Measurements from ENCODE around the gene RPL13.
"Not testable (repeated sequence)": the region's sequence is repeated elsewhere in the genome, so short reads cannot be mapped to it uniquely, and the experiment has no call there.

The RPL13 gene

DNA sequence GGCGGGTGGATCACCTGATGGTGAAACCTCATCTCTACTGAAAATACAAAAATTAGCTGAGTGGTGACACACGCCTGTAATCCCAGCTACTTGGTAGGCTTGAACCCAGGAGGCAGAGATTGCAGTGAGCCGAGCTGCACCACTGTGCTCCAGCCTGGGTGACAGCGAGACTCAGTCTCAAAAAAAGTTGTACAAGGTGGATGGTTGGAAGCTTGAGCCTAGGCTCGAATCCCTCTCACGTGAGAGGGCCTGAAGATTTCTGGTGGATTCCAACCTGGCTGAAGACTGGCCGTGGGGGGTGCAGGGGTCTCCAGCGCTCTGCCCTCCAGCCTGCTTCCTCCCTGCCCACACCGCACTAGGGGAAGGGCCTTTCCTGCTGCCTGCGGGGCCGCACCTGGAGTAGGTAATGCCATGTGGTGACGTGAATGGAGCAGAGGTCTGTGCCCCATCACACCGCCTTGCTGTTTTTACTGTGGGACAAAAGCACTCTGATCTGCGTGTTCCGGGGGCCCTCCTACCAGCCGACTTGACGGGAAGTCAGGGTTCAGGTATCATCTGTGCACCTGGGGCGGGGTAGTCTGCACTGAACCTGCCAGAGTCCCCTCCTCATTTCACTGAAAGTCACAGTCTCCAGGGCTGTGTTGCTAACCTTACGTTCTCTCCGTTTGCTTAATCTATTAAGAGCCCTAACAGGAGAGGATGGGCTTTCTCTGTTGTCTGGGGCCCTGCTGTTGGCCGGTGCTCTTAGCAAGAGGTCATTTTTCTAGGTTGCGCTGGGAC lies 4.2 kb downstream of the RPL13 start:
- DNase-seq = no peak

DNA sequence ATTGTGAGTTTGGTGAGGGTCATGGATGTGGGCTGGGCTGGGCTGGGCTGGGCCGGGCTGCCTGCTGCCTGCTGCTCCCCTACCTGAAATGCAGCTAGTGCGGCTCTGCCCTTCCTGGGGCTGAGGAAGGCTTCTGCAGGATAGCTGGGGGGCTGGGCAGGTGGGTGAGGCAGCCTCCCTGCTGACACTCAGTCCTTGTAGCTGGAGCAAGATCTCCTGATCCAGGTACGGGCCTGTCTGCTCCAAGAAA lies 4.7 kb downstream of the RPL13 start:
- no peak for DNase-seq

DNA sequence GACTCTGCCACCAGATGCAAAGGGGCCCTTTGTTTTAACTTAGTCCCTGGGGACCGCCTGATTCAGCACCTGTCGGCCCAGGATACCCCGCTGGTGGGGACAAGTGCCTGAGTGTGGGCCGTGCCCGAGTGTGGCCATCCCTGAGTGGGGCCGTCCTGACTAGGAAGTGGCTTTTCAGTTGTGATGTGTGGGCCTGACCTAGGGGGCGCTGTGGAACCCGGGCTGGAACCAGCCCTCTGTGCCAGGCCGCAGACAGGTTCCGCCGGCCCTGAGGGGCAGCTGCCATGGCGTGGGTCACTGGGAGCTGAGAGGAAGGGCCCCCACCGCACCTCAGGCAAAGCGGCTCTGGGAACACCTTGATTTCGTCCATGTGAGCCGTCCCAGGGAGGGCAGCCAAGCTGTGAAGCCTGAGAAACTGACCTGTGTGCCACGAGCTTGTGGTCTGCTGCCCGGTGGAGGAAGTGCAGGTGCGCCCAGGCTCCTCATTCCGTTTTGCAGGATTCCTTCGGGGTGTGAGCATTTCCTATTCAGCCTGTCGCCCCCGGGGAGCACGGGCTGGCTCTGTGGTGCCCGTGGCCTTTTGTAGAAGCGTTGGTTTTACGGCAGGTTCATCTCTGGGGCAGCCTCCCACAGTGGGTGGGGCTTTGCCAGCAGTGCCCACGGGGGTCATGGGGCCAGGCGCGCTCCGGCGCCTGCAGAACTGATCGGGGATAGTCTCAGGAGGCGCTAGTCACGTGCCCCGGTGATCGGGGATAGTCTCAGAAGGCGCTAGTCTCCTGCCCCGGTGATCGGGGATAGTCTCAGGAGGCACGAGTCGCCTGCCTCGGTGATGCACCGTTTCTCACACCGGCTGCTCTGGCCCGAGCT lies 5.3 kb downstream of the RPL13 start:
- peak; percentile 43 for DNase-seq

DNA sequence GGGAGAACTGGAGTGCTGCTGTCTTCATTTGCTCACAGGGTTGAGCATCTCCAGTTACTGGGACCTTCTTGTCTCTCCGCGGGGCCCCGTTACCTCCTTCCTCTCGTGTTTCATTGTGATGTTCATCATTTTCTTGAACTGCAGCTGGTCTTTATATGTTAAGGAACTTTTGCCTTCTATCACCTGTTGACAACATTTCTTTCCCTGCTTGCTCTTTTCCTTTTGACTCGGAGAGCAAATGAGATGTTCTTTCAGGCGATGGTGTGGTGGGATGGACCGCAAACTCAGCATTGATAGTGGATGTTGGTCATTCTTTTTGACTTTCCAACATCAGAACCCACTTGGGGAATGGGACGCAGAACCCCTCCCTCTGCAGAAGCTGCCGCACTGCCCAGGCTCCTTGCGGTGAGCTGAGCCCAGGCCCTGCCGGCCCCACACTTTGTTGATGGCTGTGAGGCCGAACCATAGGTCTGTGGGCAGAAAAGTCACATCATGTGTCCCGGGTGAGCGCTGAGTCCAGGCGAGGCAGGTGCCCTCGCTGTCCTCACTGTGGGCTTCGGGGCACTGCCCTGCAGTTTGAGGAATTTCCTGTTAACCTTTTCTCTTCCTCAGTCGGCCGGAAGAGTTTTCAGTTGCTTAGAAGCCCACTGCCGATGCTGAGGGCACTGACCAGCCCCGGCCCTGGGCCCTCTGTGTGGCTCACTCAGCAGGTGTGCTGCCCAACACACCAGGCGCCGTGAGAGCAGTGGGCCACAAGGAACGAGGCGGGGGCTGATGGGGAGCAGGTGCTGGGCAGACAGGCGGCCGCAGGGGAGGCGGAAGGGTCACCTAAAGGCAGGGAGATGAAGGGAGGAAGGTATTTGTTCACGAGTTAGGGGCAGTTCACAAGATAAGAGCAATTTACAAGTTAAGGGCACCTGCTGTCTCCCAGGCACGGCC lies 7.4 kb downstream of the RPL13 start:
- no peak for DNase-seq

DNA sequence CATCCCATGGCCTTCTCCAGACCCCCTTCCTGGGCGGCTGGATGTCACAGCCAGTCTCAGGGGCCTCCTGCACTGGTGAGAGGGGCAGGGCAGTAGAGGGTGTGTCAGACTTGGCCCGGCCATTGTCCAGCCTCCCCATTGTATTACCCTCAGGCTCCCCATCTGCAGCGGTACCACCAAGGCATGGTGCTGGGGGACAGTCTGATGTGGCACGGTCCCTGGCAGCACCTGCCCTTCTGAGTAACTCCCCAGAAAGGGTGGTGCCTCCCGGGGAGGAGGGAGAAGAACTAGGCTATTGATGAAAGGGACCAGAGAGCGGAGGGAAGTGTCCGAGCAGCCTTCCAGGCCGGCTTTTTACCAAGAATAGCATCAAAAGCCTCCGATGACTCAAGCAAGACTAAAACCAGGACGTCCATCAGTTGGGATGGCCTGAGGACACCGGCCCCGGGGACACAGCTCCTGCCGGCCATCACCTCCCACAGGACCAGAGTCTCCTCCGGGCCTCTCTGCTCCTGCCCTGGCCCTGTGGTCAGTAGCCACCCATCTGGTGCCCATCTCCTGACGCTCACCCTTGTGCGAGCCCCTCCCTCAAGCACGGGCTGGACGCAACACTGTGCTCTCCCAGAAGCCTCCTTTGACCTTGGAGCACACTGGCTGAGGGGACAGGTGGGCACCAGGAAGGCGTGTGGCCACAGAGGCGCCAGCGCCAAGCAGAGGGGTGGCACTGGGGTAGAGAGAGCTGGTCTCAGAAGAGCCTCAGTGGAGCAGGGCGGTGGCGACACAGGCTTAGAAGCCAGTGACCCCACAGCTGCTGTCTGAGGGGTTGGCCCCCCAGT lies 9.2 kb downstream of the RPL13 start:
- DNase-seq = no peak

DNA sequence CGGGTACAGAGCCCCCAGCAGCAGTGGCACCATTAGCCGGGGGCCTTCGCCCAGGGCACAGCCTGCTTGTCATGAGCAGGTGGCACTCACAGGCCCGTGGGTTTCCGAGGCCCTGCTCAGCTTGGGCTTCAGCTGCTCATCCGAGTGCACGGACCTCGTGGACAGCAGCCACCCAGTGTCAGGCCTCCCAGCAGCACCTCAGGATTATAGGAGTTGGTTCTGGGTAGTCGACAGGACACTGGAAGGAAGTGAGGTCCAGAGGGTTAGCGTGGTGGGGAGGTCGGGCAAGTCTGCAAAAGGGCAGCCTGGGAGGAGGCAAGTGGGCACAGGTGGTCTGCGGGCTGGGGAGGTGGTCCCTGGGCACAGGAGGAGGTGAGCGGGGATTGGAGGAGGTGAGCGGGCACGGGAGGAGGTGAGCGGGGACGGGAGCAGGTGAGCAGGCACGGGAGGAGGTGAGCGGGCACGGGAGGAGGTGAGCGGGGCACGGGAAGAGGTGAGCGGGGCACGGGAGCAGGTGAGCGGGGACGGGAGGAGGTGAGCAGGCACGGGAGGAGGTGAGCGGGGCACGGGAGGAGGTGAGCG lies 10.0 kb downstream of the RPL13 start:
- no peak for DNase-seq

DNA sequence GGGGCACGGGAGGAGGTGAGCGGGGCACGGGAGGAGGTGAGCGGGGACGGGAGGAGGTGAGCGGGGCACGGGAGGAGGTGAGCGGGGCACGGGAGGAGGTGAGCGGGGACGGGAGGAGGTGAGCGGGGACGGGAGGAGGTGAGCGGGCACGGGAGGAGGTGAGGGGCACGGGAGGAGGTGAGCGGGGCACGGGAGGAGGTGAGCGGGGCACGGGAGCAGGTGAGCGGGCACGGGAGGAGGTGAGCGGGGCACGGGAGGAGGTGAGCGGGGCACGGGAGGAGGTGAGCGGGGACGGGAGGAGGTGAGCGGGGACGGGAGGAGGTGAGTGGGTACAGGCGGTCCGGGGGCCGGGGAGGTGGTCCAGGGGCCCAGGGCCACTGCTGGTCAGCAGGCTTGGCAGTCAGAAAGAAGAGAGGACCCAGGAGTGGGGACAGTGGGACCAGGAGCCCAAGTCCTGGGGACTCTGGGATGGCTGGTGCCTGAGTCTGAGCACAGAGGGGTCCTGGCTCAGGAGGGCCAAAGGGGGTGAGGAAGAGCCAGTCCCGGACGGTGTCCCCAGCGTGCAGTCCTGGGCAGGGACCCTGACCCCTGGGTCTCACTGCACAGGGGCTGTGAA lies 10.6 kb downstream of the RPL13 start:
- DNase-seq = not testable (repeated sequence)

DNA sequence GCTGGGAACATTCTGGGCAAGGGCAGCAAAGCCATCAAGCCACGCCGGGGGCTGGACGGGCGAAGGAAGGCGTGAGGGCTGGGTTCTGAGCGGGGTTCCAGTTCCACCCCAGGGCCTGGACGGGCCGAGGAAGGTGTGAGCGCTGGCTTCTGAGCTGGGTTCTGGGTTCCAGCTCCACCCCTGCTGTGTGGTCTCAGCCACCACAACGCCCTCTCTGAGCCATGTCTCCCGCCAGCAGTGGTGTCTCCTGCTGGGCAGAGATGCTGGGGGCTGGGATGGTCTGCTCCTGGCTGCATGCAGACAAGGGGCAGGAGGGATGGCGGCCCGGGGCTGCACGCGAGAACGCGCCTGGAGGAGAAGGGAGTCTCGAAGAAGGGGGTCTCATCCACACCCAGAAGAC lies 11.2 kb downstream of the RPL13 start:
- DNase-seq = no peak

DNA sequence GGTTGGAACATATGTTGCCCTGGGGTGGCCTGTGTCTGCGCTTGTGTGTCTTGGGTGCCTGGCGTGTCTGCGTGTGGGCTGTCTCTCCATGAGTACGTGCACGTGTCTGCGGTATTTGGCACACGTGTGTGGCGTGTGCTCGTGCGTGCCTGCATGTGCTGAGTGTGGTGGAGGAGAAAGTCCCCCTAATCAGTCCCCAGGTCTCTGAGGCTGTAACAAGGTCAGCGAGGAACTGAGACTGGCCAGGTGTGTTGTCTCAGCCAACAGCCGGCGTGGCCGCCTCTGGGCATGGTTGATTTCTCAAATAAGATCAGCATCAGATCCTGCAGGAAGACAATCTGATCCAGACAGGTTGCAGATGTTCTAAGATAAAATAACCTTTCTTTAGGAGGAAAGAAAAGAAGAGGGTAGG lies 11.6 kb downstream of the RPL13 start:
- no peak for DNase-seq

DNA sequence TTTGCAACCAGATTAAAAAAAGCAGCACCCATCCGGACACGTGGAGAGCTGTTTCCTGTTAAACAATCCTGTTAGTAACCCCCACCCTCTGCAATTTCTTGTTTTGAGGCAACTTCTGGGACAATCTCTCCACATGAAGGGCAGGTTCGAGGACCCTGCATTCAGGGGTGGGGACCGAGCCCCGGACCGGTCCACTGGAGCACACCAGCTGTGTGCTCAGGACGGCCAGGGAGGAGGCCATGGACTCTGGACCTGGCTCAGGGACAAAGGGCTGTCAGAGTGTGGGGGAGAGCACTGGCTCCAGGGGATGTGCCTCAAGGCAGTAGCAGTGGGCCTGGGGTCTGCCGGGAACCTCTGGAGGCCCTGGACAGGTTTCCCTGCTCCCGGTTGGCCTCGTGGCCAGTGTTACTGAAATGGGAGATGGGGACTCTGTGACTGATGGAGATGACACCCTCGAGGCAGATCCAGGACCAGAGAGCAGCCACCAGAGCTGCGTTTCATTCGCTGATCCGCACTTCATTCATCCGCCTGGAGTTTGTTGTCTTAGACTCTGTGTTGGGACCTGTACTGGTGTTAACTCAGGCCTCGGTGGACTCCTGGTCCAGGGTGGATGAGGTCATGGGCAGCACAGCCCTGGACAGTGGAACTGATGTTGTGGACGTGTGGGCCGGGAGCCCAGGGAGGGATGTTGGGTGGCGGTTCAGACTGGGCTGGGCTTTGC lies 12.2 kb downstream of the RPL13 start:
- no peak for DNase-seq

DNA sequence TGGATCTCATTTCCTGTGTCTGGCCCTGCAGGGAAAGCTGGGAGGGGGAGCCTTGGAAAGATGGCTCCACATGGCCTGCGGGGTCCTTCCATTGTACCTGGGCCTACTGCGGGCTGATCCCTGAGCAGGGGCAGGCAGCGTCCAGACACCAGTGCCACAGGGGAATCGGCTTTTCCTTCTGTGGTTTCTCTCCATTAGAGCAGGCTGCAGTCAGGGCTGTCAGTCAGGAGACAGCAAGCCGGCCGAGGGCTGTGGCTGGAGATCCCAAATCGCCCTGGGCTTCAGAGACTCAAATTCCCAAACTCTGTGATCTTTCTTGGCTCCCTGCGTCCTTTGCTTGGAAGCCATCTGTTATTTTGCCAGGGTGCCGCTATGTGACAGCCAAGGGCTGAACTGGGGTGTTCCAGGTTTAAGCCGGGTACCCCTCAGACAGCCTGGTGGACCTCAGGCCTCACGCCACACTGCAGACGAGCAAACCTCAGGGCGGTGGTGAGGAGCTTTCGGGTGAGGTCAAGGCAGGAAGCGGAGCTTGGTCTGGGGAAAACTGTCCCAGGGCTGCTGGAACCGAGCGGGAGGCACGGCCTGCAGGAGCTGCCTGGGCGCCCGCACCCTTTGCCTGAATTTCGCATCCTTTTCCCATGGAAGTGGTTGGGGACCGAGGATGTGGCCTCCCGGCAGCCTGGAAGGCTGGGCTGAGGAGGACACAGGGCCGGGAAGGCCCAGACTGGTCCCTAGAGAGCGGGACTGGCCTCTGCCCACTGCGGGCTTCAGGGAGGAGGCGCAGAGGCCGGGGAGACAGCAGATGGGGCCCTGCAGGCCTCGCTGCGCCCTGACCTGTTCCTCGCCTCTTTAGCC lies 13.6 kb downstream of the RPL13 start:
- no peak for DNase-seq

DNA sequence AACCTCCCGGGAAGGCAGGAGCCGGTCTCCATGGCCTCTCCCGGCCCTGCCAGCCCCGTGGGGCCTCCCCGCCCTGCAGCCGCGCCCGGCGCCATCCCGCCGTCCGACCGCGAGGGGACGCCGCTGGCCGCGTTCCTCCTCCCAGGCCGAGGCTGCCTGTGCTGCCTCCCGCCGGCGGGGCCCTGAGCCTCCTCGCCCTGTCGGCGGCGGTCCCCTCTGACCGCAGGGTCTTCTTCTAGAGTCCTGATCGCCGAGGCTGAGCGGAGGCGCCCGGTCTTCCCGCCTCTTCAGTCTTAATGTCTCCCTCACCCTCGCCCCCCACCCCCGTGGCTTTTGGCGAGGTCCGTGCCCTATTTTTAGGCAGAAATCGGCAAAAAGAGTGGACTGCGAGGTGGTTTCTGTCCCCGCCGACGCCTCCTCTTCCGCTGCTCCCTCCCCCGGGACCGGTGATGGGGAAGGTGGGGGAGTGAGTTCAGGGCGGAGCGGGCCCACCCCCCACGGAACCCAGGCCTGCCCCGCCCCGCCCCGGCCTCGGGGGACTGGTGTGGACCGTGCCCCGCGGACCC lies 14.3 kb downstream of the RPL13 start:
- DNase-seq = no peak

DNA sequence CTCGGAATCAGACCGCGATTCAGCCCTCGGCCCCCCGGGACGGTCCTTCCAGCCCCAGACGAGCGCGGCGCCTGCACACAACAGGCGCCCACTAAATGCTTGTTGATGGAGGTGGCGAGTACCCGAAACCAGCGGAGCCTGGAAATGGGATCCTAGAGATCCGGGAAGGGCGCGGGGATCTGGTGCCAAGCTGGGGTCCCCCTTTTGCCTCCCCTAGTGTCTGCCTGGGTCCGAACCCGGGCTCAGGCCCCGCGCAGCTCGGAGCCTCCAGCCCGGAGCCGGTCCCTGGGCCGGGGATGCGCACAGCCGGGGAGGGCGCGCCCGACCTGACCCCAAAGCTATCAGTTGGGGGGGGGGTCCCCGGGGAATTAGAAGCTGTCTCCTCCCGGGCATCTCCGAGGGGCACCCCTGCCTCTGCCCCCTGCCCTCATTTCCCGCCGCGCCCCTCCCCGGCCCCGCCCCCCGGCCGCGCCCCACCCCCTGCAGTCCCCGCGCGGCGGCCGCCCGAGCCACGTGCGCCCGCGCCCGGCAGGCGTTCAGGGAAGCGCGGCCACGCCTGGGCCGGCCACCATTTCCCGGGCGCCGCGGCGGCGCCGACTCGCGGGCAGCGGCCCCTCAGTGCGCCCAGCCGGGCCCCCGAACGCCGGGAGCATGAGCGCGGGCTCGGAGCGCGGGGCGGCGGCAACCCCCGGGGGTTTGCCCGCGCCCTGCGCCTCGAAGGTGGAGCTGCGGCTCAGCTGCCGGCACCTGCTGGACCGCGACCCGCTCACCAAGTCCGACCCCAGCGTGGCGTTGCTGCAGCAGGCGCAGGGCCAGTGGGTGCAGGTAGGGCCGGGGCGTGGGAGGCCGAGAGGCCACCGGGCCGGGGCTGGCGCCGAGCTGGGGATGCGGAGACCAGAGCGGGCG lies 15.0 kb downstream of the RPL13 start, which contains the start of gene CPNE7:
Gene CPNE7, plus strand, starts transcription at position 512 of the 906 bp plus-strand sequence. Its CDS starts 140 bp downstream, at position 652.
- no peak for DNase-seq

DNA sequence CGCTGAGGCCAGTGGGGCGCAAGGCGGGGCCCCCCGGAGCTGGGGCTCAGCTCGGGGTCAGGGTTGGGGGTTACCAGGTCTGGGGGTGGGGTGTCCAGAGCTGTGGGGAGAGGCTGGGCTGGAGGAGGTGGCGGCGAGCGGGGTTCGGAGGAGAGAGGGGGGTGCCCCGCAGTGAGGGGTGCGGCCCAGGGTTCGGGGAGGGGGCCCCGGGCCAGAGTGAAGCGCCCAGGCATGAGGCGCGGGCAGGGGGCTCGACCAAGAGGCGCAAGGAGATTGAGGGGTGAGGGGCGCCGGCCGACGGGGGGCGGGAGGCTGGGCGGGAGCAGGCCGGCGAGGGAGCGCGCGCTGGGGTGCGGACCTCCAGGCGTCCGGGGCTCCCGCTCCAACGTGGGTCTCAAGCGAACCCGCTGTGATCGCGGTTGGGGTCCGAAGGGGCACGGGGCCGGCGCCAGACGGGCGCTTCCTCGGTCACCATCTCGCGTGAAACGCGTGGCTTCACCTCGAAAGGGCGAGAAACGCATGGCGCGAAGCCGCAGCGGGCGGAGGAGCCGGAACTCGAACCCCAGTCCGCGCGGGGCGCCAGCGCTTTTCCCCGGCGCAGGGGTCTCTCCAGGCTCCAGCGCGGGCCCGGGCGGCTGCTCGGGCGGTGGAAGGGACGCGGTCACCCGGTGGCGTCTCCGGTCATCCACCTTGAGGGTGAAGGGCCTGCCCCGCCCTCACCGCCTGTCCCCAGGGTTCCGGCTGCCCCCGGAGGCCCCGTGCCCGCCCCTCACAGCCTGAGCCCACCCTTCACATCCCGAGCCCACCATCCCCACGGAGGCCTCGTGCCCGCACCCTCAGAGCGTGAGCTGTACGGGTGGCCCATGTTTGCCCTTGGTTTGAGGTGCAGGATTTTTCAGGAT lies 15.9 kb downstream of the RPL13 start:
- no peak for DNase-seq

DNA sequence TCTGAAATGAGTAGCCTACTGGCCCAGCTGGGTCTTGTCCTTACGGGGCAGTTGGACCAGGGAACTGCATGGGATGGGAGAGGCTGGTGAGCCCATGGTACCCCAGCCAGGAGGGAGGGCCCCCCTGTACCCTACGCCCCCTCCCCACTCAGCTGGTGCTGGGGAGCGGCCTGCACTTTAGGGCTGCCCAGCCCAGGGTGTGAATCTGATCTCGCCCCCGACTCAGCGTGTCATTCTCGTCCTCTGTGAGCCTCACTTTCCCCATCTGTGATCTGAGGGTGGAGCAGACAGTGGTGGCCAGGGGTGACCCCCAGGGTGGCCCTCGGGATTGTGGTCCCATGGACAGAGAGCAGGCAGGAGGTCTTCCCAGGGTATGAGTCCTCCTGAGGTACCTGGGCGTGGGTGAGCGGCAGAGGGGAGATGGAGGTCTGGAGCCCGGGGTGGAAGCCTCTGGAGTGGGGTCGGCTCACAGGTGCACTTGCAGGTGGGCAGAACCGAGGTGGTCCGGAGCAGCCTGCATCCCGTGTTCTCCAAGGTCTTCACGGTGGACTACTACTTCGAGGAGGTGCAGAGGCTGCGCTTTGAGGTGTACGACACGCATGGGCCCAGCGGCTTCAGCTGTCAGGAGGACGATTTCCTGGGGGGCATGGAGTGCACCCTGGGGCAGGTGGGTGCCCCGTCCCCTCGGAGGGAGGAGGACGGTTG lies 16.7 kb downstream of the RPL13 start:
- no peak for DNase-seq

DNA sequence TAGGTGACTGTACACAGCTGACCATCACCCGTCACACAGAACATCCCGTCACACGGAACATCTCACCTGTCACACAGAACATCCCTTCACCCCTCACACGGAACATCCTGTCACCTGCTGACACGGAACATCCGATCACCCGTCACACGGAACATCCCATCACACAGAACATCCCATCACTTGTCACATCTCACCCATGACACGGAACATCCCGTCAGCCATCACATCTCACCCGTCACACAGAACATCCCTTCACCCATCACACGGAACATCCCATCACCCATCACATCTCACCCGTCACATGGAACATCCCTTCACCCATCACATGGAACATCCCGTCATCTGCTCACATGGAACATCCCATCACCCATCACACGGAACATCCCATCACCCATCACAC lies 18.9 kb downstream of the RPL13 start:
- no peak for DNase-seq

Measured in KG1 (cell line).